NCI-H1436 treated with DMSO at 0.1 percent for 48 hours (cell line): Measurements from ENCODE around the gene MALRD1.
"Not testable (repeated sequence)": the region's sequence is repeated elsewhere in the genome, so short reads cannot be mapped to it uniquely, and the experiment has no call there.

Source experiments
- DNase-seq: peaks from one replicate; lab custom pipeline; 2025; lab: John Stamatoyannopoulos, UW

The MALRD1 gene

DNA sequence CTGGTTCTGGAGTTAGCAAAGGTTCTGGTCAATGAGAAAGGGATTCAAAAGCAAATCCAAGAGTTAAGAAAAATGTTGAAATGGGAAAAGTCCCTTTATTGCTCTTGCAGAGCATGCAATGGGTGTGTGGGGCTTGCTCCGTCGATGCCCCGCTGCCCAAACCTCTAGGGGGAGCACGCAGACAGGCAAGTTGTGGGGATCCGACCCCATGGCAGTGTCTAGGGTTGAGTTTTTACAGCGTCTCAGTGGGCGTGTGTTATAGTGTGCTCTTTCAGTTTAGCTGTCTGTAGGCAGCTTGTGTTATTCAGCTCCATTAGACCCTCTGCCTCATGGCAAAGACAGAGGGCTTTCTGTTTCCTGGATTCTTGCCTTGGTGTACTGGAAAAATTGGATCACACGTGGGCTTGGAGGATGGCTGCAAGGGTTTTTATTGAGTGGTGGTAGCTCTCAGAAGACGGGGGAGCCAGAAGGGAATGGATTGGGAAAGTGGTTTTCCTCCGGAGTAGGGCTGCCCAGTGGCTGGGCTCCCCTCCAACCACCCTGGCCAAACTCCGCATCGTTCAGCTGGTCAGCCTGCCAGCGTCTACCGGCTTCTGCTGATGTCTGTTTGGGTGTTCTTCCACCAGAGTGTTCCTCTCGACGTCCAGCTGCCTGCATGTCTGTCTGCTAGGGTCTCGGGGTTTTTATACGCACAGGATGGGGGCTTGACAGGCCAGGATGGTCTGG lies 665.4 kb downstream of the MALRD1 start:
- DNase-seq: no peak

DNA sequence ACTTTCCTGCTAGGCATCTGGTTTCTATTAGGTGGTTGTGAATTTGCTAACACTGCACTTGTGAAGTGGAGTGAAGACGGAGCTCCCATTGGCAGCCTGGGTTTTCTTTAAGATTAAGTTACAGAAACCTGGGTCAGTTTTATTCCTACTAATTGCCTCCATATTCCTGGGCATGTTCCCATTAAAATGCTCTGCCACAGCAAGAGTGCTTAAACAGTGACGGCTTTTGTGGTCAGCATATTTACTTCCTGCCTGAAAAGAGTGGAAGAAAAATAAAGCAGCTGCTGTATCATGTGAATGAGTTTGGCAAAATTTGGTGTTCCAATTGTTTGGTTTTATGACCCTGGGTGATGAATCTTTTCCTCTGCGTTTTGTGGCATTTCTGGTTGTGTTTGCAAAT lies 670.7 kb downstream of the MALRD1 start:
- no peak for DNase-seq

- no peak for DNase-seq
Observed at GRCh38 chr10:19724287-19724686, 675.7 kb downstream of the MALRD1 start.

GRCh38 chr10:19728376-19728775 lies 679.8 kb downstream of the MALRD1 start:
- DNase-seq: no peak

GRCh38 chr10:19728964-19729363 lies 680.4 kb downstream of the MALRD1 start:
- DNase-seq: no peak

DNA sequence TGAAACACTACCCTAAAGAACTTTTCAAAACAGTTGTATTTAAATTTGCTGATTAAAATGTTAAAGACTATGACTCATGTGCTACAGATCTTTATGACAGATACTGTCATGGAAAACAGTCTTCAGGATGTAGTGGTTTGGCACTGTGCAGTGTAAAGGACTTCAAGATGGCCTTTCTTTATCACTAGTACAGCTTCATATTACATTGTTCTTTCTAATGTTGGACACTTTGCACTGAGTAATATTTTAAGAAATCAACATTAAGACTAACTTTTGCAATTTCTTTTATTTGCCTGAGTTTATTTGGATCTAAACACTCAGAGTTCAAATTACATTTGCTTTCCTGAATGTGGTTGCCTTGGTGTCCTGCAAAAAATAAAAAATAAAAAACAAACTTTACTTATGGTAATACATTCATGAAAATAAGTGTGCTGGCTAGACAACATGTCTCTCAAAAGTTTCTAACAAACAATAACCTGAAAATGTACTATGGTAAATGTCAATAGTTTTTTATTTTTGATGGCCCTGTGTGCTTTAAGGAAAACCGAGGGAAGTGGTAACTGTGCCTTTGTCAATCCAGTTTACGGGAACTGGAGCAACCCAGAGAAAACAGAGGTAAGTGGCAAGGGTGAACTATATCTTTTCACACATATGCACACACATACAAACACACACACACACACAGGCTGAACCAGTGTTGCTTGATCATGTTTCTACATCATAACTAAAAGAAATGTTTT lies 681.7 kb downstream of the MALRD1 start:
- no peak for DNase-seq

DNA sequence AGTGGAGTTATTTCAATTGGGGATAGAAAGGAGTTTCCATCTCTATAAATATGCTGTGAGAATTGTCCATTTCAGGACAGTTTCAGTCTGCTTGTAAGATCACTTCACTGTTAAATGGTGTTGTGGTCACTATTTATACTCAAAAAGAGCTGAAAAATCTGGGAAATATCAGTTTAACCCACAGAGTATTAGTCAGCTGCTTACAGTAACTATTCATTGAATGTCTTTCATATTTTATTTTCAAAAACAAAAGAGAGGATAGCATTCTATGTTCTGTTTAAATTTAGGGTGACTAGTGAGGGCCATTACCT lies 682.3 kb downstream of the MALRD1 start:
- DNase-seq: no peak

DNA sequence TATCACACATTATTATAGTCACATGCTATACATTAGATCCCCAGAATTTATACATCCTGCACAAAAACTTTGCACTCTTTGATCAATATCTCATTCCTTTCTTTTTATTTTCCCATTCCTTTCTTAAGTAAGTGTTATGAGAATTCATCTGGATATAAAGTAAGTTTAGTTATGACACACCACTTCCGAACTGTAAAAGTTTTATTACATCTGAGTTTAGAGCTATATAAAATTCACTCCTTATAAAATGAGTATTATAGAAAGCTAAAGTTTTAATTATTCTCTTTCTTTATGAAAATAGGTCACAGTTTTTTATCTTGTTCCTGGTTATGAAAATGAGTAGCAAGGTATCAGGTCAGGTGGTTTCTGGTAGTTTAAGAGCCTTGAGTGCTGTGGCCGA lies 683.0 kb downstream of the MALRD1 start:
- no peak for DNase-seq

GRCh38 chr10:19738440-19738839 lies 689.8 kb downstream of the MALRD1 start:
- DNase-seq: no peak

- not testable (repeated sequence) for DNase-seq
Observed at GRCh38 chr10:19739232-19739631, 690.6 kb downstream of the MALRD1 start.

- not testable (repeated sequence) for DNase-seq
Observed at GRCh38 chr10:19742144-19742543, 693.5 kb downstream of the MALRD1 start.

GRCh38 chr10:19745672-19746071 lies 697.1 kb downstream of the MALRD1 start:
- no peak for DNase-seq

DNA sequence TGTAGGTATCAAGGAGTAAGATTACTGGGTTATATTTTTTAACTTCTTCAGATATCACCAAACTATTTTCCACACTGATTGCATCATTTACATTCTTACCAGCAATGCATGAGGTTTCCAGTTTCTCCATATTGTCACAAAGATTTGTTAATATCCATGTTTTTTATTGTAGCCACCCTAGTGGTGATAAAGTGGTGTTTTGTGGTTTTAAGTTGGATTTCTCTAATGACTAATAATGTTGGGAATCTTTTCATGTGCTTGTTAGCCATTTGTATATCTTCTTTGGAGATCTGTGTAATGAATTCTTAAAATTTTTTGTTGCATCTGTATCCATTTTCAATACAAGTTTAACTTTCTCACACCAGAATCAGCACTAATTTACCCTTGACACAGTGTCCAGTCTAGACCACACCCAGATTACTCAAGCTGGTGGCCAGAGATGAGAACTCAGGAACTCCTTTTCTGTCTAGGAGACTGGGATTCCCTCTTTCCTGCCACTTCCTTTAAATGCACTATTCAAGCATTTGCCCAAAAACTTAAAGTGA lies 700.7 kb downstream of the MALRD1 start:
- no peak for DNase-seq

- no peak for DNase-seq
Observed at GRCh38 chr10:19750972-19751371, 702.4 kb downstream of the MALRD1 start.

- no peak for DNase-seq
Observed at GRCh38 chr10:19756919-19757318, 708.3 kb downstream of the MALRD1 start.

- no peak for DNase-seq
Observed at GRCh38 chr10:19762026-19762425, 713.4 kb downstream of the MALRD1 start.

GRCh38 chr10:19764111-19764510 lies 715.5 kb downstream of the MALRD1 start:
- DNase-seq: no peak

DNA sequence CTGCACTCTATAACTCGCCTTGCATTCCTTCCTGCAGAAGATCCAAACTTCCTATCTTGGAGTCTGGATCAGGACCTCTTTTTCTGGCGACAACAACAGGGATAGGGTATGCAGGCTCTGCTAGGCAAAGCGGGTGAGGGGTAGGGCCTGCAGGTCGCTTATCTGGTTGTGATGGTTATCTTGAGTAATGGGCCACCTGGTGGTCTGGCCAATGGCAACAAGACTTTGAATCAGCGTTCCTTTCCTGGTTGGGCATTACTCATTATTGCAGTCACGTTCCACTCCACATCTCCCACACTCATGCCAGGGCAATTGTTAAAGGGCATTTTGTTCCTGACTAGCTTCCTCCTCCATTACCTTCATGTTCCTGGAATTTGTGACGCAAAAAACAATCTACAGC lies 719.3 kb downstream of the MALRD1 start:
- no peak for DNase-seq

DNA sequence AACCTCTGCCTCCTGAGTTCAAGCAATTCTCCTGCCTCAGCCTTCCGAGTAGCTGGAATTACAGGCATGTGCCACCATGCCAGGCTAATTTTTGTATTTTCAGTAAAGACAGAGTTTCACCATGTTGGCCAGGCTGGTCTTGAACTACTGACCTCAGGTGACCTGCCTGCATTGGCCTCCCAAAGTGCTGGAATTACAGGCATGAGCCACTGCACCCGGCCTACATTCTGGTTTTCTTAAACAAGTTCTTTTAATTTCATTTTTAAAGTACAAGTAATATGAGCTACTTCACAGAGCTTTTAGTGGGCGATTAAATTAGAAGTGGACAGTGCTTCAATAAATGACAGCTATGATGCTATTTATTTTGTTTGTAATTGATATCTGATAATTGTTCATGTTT lies 721.2 kb downstream of the MALRD1 start:
- DNase-seq: not testable (repeated sequence)

DNA sequence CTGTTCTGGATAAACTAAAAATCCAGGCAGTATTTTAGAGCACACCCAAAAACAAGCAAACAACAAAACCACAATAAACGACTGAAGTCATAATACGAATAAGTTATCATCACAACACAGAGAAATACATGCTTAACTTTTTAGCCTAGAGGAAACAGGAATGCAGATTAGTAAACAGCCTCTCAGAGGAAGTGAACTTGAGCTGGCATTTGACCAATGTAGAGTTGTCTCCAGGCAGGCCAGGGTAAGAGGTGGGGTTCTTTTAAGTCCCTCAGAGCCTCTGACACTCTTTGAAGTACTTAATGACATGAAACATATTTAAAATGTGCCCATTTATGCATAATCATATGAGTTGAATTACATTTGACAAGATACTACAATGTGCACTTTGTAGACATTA lies 724.4 kb downstream of the MALRD1 start:
- DNase-seq: no peak

DNA sequence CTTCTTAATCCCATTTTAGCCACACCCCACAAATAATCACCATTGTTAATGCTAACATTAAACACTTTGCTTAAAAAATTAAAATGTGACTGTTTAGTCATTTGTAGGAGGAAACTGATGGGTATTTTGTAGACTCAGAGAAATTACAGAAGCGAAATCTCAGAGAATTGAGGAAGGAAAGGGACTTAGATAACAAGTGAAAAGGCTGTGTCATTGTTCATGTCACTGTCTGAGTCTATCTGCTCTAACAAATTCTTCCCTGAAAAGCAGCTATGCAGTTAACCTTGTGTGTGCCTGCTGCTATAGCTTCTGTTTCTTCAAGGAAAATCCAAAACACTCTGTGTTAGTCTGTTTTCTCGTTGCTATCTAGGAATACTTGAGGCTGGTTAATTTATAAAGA lies 726.7 kb downstream of the MALRD1 start:
- DNase-seq: no peak

GRCh38 chr10:19777806-19778205 lies 729.2 kb downstream of the MALRD1 start:
- no peak for DNase-seq

DNA sequence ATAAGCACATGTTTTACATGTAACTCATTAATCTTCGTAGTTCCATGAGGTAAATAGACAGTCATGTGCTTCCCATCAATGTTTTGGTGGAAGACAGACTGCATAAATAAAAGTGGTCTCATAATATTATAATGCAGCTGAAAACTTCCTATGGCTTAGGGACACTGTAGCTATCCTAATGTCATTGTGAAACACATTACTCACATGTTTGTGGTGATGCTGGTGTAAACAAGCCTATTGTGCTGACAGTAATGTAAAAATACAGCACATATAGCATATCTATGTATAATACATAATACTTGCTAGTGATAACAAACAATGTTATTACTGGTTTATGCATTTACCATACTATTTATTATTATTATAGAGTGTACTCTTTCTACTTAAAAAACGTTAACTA lies 730.4 kb downstream of the MALRD1 start:
- DNase-seq: no peak
